HG02763 (cell line): ENCODE data around the gene NHEJ1.

Source experiments
- ATAC-seq: cut with Tn5 transposase; IDR thresholded peaks from one replicate; pipeline ENCODE4 v1.9.1; 2021; ENCODE audit warnings: mild to moderate bottlenecking, moderate library complexity; ENCODE audit not compliant: unreplicated experiment

NHEJ1 gene

DNA sequence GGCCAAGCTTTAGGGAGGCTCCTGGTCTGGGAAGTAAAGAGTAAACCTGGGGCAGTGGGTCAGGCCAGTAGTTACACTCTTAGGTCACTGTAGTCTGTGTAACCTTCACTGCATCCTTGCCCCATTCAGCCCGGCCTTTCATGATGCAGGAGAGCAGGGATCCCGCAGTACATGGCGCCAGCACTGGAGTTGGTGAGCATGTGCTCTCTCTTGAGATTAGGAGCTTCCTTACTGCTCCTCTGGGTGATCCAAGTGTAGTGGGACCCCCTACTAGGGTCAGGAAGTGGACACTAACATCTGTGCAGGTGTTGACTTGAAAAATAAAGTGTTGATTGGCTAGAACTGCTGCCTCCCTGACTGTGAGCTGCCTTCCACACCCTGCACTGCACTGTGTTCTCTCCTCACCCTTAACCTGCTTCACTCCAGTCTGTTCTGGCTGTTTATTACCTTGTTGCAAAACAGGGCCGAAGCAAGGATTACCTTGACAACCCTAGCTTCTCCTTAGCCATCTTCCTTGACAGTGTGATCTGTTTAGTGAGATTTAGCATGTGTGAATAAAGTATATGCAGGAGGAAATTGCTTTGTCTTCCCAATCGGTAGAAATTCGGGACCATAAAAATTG, 22.6 kb upstream of the NHEJ1 start:
- ATAC-seq: no peak

DNA sequence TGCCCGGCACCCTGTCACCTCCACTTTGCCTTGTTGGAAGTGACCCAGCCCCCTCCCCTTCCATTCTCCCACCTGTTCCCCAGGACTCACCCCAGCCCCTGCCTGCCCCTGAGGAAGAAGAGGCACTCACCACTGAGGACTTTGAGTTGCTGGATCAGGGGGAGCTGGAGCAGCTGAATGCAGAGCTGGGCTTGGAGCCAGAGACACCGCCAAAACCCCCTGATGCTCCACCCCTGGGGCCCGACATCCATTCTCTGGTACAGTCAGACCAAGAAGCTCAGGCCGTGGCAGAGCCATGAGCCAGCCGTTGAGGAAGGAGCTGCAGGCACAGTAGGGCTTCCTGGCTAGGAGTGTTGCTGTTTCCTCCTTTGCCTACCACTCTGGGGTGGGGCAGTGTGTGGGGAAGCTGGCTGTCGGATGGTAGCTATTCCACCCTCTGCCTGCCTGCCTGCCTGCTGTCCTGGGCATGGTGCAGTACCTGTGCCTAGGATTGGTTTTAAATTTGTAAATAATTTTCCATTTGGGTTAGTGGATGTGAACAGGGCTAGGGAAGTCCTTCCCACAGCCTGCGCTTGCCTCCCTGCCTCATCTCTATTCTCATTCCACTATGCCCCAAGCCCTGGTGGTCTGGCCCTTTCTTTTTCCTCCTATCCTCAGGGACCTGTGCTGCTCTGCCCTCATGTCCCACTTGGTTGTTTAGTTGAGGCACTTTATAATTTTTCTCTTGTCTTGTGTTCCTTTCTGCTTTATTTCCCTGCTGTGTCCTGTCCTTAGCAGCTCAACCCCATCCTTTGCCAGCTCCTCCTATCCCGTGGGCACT, 21.9 kb upstream of the NHEJ1 start:
- ATAC-seq: no peak

DNA sequence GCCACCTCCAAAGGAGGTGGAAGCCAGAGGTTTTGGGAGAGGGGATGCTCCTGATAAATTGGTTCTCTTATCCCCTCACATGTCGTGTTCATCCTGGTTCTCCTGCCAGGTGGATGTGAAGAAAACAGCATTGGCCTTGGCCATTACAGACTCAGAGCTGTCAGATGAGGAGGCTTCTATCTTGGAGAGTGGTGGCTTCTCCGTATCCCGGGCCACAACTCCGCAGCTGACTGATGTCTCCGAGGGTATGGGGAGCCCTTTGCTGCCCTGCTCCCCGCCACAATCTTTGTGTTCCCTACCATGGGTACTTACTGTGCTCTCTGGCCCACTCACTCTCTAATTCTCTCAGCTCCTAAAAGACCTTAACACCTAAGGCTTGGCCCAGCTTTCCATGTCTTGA, 20.9 kb upstream of the NHEJ1 start:
- ATAC-seq: no peak

DNA sequence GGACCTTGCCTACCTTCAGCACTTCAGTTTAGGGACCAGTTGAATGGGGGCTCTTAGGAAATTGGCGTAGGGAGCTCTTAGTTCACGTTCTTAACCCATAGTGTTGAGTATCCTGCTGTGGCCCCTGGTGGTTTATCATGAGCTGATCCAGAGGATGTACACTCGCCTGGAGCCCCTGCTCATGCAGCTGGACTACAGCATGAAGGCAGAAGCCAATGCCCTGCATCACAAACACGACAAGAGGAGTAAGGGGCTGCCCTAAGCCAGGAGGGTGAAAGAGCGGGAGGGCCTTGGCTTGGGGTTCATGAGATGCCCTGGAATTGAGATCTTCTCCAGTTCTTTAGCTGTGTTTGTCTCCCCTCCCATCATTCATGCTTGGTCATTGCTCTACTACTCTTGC, 20.3 kb upstream of the NHEJ1 start:
- ATAC-seq: no peak

DNA sequence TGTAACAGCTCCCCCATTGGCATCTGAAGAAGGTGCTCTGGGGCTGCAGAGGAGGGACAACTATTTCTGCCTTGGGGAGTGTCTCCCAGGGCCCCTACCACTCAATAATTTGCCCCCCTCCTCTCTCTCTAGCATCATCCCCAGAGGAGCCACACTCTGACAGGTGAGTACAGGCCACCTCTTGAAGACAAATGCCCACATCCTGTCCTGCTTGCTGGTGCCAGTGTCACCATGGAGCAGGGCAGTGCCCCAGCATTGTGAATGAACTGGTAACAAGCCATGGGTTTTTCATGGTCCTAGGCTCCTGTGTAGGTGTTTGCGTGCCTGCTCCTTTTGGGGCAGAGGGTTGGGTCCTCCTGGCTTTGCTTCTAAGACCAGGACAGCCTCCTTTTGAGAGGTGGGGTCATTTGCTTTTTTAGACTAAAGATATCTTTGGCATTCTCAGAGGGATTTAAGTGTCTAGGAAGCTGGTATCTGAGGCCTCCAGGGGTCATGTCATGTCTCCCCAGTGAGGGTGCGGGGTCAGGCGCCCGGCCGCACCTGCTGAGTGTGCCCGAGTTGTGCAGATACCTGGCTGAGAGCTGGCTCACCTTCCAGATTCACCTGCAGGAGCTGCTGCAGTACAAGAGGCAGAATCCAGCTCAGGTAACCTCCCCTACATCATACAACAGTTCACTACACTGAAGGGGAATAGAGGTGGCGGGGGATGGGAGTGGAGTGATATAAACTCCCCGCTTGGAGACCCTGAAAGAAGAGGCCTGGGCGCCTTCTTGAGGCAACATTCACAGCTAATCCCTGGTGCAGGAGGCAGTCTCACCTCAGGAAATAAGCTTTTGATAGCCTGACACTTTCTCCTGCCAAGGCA, 19.2 kb upstream of the NHEJ1 start:
- no peak for ATAC-seq

- peak; percentile 27 for ATAC-seq
Observed at GRCh38 chr2:219178377-219179175, 18.0 kb upstream of the NHEJ1 start.

DNA sequence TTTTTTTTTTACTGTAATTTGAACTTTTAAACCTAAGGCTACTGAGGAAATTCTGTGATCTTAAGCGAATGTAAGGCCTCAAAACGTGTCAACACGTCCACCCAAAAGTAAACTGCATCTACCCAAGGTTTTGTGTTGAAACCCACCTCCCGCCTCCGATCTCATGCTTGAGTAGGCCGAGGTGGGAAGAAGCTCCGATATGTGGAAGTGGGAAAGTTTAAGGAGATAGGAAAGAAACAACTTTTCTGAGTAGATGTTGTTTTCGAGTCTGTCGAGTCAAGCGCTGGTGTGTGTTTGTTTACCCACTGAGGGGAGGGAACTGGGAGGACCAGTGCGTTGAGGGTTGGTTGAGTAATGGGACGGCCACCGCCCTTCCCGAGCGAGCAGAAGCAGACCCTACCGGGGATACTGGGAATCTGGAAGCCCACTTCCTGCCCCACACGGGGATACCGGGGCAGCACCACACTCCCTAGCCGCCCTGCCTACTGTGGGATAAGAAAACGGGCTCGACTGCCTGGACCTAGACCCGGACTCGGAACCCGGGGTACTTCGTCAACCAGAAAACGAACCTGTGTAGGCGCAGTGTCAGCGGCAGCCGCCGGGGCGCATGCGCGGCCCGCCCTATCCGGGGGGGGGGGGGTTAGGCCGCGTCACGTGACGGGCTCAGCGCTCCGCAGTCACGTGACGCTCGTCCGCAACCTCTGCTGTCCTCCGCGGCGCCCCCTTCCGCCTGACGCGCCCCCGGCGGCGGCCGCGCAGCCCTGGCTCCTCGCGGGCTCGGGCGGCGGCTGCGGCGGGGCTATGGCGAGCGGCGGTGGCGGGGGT, 17.1 kb upstream of the NHEJ1 start, which contains the start of gene RETREG2:
Gene RETREG2 (plus strand): TSS at position 724 of the 825 bp plus-strand sequence. CDS start 78 bp downstream, at position 802.
- ATAC-seq: peak; percentile 43

- ATAC-seq: peak; percentile 65
Observed at GRCh38 chr2:219176818-219177551, 16.4 kb upstream of the NHEJ1 start, which contains the start of gene CNPPD1. Gene CNPPD1, minus strand, starts transcription at chr2:219176925. Its CDS starts 97 bp downstream, at chr2:219176828.

DNA sequence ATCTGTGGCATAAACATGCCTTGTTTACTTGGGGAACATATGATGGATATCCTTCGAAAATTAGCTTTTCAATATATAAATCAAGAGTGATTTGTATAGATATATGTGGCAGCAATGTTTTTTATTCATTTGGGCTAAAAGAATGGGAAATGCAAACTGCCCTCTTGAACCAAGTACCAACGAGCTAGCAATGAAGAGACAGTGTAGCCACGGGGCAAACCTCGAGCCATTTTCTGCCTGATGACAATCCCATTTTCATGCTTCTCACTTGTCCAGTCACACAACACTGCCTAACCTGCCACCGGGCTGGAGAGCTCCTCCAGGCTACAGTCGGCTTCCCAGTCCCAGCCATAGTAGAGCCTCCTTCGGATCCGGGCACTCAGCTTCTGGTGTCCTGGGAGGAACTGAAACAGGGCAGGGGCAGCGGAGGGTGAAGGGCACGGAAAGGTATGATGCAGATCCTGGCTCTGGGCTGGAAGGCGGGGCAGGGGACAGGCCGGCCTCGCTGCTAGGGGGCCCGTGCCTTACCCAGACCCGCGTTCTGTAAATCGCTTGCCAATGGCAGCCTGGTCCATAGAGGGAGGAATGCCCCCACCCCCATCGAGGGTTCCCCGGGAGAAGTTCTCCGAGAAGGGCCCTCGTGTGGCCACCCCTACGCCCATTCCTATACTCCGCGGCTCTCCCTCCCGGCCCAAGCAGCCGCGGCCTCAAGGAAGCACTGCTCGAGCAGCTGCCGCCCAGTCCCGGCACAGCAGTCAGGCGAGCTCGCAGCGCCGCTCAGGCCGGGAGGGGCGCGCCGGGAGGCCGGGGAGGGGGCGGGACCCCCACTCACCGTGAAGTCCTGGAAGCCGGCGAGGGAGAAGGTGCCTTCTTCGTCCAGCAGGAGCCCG, 15.6 kb upstream of the NHEJ1 start:
- peak; percentile 11 for ATAC-seq

- ATAC-seq: no peak
Observed at GRCh38 chr2:219175486-219175885, 14.9 kb upstream of the NHEJ1 start.

GRCh38 chr2:219174801-219175200, 14.2 kb upstream of the NHEJ1 start:
- no peak for ATAC-seq

GRCh38 chr2:219174146-219174545, 13.5 kb upstream of the NHEJ1 start:
- no peak for ATAC-seq

DNA sequence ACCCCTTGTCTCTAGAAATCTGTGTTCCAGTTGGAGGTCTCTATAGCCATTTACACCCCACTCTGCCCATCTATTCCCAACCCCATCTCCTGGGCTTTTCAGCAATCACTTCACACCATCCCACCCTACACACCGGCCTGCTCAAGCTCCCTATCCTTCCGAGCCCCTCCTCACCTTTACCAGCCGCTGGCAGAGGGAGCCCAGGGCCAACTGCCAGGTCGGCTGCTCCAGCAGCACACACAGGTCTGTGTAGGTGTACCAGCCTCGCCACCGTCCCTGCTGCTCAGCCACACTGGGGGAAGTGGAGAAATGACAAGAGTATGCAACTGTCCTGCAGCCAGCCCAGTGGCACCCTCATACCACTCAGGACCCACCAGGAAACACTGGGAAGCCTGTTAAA, 12.6 kb upstream of the NHEJ1 start:
- no peak for ATAC-seq

DNA sequence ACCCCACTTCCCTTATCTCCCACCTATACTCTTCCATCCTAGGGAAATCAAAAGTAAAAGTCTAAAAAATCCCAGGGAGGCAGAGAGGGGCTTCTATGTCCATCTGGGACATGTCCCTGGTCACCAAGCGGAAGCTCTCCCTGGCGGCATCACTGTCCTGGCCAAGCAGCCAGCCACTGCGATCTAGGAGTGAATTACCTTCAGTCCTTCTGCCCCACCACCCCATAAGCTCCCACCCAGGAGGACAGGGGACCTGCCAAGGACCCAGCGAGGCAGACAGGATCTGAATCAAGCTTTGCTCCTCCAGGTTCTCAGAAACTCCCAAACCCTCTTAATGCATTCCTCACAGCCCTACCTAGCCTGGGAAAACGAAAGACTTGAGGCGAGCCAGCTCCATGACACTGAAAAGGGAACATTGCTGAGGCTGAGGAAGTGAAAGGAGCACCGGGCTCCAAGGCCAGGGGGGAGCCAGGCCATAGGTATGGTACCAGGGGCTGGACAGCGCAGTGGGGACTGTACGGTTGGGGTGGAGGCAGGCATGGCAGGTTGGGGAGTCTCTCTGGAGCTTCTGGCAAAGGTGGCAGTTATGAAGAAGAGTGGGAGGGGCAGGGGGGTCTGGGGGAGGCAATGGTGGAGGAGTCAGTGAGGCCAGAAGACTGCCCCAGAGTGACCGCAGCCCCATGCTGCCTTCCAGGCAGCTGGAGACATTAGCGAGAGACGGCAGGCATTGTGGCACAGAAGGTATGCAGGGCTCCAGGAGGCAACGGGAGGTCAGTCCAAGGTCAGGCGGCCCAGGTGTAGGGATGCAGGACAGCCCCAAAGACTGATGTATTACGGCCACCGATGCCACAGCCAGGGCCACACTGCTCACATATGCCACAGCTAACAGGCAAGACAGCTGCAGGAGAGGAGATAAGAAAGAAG, 11.9 kb upstream of the NHEJ1 start:
- ATAC-seq: no peak

DNA sequence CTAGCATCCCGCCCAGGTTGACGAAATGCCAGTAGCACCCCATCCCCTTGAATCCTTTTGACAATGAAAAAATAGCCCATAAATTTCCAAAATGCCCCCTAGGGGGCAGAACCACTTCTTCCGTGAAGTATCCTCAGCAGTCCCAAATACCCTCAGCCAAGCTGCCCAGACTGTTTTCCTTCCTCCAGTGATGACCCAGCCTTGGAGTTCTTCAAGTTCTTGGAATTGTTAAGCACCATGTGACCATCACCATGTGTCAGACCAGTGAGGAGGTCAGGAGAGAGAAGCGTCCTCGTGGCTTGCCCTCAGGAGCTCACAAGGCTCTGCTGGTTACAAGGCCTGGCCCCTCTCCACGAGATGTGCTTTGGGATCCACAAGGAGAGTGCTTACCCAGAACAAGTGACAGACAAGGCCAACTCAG, 10.6 kb upstream of the NHEJ1 start:
- no peak for ATAC-seq

DNA sequence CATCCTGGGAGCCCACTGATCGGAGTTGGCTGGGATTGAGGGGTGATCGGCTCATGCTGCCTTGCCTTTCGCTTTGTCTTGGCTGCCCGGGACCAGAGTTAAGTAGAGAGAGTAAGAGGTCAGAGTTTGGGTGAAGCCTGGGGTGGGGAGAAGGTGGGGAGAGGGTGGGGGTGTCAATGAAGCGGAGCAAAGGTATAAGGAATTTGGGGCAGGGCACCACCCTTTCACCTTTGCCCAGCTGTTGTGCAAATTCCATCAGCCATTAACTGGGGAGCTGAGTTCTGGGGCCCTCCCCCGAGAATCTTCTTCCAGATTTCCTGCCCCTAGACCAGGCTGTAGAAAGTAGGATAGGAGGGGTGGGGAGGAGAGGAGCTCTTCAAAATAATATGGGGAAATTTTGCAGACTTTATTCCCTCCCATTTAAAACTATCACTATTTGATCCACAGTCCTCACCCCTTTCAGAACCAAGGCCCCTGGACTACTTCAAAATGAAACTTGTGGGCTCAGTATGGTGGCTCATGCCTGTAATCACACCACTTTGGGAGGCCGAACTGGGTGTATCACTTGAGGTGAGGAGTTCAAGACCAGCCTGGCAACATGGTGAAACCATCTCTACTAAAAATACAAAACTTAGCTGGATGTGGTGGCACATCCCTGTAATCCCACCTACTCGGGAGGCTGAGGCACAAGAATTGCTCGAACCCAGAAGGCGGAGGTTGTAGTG, 9.5 kb upstream of the NHEJ1 start, which contains the start of gene SLC23A3:
Gene SLC23A3 (minus strand): TSS at position 100 of the 725 bp plus-strand sequence. CDS start 45 bp downstream, at position 55.
- no peak for ATAC-seq
